Muscle layer of colon (tissue), 2 donors: ENCODE measurements around the gene PARD3B.

ENCODE experiments used
- H3K27ac ChIP-seq: one replicate; pipeline ENCODE4 v1.7.0; 2013; ENCODE audit warnings: low read depth, mild to moderate bottlenecking, low read length, moderate library complexity
- H3K27me3 ChIP-seq, 2 donors: one replicate each; pipeline ENCODE4 v1.7.0; 2013; ENCODE audit warnings: low read length in 2 of 2, mild to moderate bottlenecking in 2 of 2; ENCODE audit not compliant: insufficient read depth in 2 of 2, control insufficient read depth in 1 of 2
- H3K36me3 ChIP-seq: one replicate; pipeline ENCODE4 v1.7.0; 2013; ENCODE audit warnings: mild to moderate bottlenecking, low read length; ENCODE audit not compliant: insufficient read depth
- H3K4me1 ChIP-seq: one replicate; pipeline ENCODE4 v1.7.0; 2013; ENCODE audit warnings: mild to moderate bottlenecking, low read length; ENCODE audit not compliant: insufficient read depth
- H3K4me3 ChIP-seq, 2 donors: one replicate each; pipeline ENCODE4 v1.7.0; 2013; ENCODE audit warnings: low read length in 2 of 2, low read depth in 1 of 2, mild to moderate bottlenecking in 1 of 2, moderate library complexity in 1 of 2
- H3K9ac ChIP-seq: one replicate; pipeline ENCODE4 v1.7.0; 2013; ENCODE audit warnings: low read length
- H3K9me3 ChIP-seq: one replicate; pipeline ENCODE4 v1.7.0; 2013; ENCODE audit warnings: mild to moderate bottlenecking, low read length
- donor health status: abdominal sarcoma.
- donor health status: Adenocarcinoma of cecum.

The PARD3B gene

DNA sequence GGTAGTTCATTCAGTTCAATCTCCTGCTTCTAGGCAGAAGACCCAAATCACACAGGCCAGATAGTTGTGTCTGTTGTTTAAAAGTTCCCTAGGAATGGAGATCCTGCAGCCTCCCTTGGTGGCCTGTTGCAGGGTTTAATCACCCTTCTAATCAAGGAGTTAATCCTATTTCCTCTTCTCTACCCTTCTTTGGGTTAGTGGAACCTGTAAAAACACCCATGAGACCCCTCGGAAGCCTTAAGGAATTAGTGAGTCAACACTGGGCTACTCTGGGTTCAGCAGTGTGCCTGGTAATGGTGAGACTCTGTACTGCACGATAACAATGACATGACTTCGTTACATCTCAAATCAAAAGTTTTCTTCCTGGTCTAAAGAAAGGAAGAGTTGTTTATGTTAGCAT lies 919.4 kb downstream of the PARD3B start:
- H3K27me3 ChIP-seq: no peaks in the 10 kb centered on the region
- no peaks in the 10 kb centered on the region for H3K36me3 ChIP-seq
- H3K4me1 ChIP-seq: no peaks in the 10 kb centered on the region
- H3K9ac ChIP-seq: no peak overlapping the region
- no peak overlapping the region for H3K27ac ChIP-seq
- H3K9me3 ChIP-seq: no peaks in the 10 kb centered on the region
- no peak overlapping the region for H3K4me3 ChIP-seq

DNA sequence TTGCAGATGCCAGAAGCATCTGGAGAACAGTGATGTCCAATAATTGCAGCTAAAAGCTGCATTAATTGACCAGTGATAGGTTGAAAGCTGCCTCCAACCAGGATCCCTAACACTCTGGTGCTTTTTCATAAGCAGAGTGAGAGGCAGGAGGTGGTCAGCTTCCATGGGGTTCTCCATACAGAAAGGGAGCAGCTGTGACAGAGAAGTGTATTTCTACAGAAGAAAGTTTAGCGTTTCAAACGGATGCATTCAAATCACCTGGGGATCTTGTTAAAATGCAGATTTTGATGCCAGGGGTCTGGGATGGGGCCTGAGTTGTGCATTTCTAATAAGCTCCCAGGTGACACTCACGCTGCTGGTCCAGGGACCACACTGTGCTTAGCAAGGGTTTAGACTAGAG lies 920.5 kb downstream of the PARD3B start:
- H3K9ac ChIP-seq: no peak overlapping the region
- no peak overlapping the region for H3K4me3 ChIP-seq
- no peaks in the 10 kb centered on the region for H3K4me1 ChIP-seq
- H3K36me3 ChIP-seq: no peaks in the 10 kb centered on the region
- no peaks in the 10 kb centered on the region for H3K9me3 ChIP-seq
- H3K27ac ChIP-seq: no peak overlapping the region
- H3K27me3 ChIP-seq: no peaks in the 10 kb centered on the region

DNA sequence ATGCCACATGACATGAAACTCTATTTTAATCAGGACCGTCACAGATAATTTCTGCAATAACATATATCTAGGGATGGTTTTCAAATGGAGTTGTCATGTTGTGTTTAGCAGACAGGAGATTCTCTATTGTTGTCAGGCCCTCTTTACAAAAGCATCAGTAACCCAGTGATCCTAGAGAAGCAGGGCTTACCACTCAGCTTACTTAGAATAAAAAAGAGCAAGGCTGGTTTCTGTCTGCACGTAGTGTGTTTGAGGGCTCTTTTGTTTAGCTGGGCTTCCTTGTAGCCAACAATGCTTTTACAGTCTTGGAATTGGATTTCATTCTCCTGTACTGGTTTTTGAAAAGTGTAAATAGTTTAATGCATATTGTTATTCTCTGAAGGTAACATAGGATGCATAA lies 926.5 kb downstream of the PARD3B start:
- H3K27ac ChIP-seq: no peak overlapping the region
- H3K4me1 ChIP-seq: no peaks in the 10 kb centered on the region
- H3K4me3 ChIP-seq: no peak overlapping the region
- H3K9me3 ChIP-seq: no peaks in the 10 kb centered on the region
- H3K9ac ChIP-seq: no peak overlapping the region
- H3K27me3 ChIP-seq: no peaks in the 10 kb centered on the region
- no peaks in the 10 kb centered on the region for H3K36me3 ChIP-seq

DNA sequence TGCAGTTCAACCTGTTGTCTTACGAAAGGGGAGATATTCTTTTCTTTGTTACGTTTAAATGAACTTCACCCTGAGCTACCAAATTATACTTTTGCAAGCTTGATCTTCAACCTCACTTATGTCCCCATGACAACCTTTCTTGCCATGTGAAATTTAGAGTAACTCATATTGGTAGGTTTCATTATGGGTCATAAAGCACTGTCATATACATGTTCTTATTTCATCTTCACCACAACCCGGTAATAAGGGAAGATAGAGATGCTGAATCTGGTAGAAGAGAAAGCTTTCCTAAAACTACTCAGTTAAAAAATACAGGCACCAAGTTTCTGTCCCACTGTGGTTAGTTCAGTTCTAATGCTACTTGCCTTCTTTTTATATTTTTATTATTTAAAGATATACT lies 928.5 kb downstream of the PARD3B start:
- Histone ChIP-seq H3K4me3 (no peak overlapping the region), H3K27me3 (no peaks in the 10 kb centered on the region), H3K4me1 (peaks cover 5% of the 10 kb centered on the region), H3K9me3 (no peaks in the 10 kb centered on the region), H3K36me3 (no peaks in the 10 kb centered on the region), H3K9ac (no peak overlapping the region), H3K27ac (no peak overlapping the region)

DNA sequence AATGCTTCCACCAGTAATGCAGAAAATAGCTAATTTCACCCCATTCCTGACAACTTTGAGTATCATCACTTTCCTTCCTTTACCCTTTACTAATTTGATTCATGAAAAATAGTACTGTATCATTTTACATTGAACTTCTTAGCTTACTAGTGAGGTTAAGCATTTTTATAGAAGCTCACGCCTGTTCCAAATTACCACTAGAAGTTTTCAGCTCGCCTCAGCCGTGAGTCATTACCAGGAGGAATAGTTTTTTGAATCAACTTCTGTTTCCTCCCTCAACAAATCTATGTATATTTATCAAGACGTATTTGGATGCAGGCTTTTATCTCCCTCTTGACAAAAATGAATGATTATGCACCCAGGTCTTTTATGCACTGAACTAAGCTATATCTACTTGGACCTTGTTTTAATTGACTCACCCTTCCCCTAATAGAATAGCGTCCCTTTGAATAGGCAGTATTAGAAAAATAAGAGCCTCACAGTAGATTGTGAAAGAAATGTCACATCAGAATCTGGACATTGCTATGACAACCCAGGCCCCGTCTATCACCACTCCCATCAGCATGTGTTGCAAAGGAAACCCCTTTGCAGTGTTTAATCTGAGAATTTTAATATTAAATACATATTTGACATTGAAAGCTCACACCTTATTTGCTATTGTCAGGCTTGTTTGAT lies 929.6 kb downstream of the PARD3B start:
- H3K9ac ChIP-seq: no peak overlapping the region
- no peak overlapping the region for H3K4me3 ChIP-seq
- peaks cover 5% of the 10 kb centered on the region for H3K4me1 ChIP-seq
- no peaks in the 10 kb centered on the region for H3K9me3 ChIP-seq
- no peaks in the 10 kb centered on the region for H3K27me3 ChIP-seq
- no peaks in the 10 kb centered on the region for H3K36me3 ChIP-seq
- H3K27ac ChIP-seq: no peak overlapping the region

DNA sequence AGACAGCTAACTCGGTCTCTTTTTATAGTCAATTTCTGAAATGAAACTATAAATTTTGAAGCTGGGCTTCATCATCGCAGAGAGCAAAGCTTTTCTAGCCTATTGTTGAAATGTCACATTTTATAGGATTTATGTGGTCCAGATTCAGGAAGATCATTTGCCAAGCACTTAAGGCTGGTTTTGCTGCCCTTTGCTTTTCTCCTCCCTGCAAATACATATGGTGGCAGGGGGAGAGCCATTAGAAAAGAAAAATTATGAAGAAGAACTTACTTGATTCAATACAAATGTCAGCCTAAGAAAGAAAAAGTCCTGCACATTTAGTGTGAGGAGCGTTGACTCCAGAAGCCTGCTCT lies 930.1 kb downstream of the PARD3B start:
- H3K9me3 ChIP-seq: no peaks in the 10 kb centered on the region
- no peak overlapping the region for H3K4me3 ChIP-seq
- no peaks in the 10 kb centered on the region for H3K36me3 ChIP-seq
- no peaks in the 10 kb centered on the region for H3K27me3 ChIP-seq
- no peak overlapping the region for H3K27ac ChIP-seq
- H3K4me1 ChIP-seq: peaks cover 5% of the 10 kb centered on the region
- no peak overlapping the region for H3K9ac ChIP-seq

DNA sequence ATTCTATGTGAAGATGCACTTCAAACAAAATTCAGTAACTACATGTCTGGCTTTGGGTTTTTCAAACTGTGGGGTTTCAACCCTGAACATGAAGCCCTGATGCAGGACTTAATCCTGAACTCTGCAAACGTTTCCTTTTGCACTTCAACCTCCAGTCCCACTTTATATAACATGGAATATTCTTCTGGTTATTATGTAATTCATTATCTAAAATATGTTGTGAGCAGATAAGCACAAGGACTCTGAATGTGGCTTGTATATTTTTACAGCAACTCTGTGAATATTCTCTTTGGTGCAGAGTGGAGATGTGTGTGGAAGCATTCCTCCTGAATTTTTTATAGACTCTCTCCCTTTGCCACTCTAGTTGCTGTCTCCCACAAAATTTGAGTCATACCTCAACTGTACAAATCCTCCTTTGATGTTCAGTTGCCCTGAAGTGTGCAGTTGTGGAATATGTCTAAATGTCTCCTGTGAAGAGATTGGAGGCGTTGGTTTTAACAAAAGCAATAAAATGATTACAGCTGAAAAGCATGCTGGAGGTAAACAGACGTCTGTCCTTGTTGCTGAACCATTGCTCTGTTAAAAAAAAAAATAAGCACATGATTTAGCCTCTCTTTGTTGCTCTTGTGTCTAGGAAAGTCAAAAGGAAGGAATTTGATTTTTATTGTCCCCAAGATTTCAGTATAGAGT lies 931.9 kb downstream of the PARD3B start:
- Histone ChIP-seq H3K36me3 (no peaks in the 10 kb centered on the region), H3K9ac (no peak overlapping the region), H3K9me3 (no peaks in the 10 kb centered on the region), H3K27ac (no peak overlapping the region), H3K27me3 (no peaks in the 10 kb centered on the region), H3K4me3 (no peak overlapping the region), H3K4me1 (peaks cover 5% of the 10 kb centered on the region)

DNA sequence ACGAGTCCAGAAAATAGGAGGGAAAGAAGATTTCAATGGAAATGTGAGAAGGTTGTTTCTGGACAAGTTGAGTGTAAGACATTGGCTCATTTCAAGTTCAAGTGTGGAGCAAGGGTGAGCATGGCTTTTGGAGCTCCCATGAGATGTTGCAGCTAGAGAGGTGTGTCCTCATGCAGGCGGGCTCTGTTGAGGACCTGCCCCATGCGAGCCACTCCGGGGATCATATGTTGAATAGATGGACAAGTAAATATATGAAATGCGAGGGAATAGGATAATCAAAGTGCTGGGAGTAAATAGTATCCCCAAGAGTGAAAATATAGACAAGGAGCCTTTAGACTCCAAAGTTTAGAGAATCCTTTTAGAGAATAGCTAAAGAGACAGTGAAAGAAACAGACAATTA lies 936.6 kb downstream of the PARD3B start:
- no peaks in the 10 kb centered on the region for H3K27me3 ChIP-seq
- peaks cover 5% of the 10 kb centered on the region for H3K4me1 ChIP-seq
- no peaks in the 10 kb centered on the region for H3K9me3 ChIP-seq
- H3K9ac ChIP-seq: no peak overlapping the region
- H3K4me3 ChIP-seq: no peak overlapping the region
- H3K27ac ChIP-seq: no peak overlapping the region
- no peaks in the 10 kb centered on the region for H3K36me3 ChIP-seq

DNA sequence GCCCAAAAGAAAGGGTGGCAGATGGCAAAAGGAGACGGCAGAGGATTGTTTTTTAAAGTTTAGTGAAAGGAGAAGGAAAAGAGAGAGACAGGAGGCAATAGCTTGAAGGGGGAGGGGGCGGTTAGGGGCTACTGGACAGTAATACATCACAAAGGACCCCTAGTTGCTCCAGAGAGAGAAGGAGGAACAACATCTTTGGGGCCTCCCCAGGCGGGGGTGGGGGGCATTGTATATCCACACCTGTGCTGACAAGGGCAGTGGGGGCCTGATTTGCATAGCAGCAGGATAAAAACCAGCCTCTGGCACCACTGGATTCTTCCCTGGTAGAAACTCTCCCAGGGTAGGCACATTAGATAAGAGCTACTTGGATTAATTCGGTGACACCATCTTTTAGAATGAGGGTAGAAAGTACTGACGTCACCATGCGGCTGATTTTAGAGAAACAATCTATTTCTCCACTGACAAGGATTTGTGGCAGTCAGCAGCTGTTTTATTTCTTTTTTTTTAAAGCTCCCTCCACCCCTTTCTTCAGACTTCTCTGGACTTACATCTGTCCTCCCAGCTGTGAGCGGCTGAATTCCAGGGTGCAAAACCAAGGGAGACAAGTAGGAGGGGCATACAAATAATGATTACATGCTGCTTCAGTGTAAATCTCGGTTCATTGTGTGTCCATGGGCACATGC lies 937.3 kb downstream of the PARD3B start:
- Histone ChIP-seq H3K9me3 (no peaks in the 10 kb centered on the region), H3K4me1 (peaks cover under 1% of the 10 kb centered on the region), H3K27ac (no peak overlapping the region), H3K36me3 (no peaks in the 10 kb centered on the region), H3K4me3 (no peak overlapping the region), H3K9ac (no peak overlapping the region), H3K27me3 (no peaks in the 10 kb centered on the region)

DNA sequence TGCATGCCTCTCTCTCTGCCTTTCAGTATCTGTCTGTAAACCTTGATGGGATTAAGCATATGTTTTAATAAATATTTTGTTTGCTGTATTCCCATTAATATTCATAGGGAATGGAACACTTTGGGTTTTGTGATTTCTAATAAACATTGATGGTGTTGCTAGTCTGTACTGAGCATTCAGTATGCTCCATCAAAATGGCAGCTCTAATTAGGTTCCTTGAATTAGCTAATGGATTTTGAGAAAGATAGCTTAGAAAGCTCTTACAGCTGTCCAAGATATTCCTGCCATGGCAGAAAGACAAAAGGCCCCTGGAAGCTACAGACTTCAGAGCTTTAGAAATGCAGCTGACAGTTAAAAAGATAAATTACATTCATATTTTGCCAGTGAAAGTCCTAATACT lies 937.8 kb downstream of the PARD3B start:
- Histone ChIP-seq H3K4me1 (no peaks in the 10 kb centered on the region), H3K27ac (no peak overlapping the region), H3K36me3 (no peaks in the 10 kb centered on the region), H3K9me3 (no peaks in the 10 kb centered on the region), H3K4me3 (no peak overlapping the region), H3K9ac (no peak overlapping the region), H3K27me3 (no peaks in the 10 kb centered on the region)

DNA sequence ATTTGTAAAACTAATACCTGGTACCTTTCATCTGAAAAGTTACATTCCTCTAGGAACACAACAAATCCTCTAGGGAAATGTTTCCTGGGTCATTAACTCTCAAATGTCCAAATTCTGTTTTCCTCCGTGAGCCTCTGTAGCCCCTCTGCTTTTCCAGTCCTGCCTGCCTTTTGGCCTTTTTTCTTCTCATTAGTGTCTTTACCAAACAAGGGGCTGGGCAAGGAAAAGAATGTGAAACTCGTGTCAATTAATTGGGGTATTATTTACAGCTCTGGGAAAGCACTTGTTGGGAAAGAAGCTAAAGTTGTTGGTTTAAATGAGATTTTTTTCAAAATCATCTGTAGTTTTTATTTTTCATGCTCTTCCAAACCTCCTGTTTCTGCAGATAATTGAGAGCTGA lies 938.9 kb downstream of the PARD3B start:
- Histone ChIP-seq H3K9ac (no peak overlapping the region), H3K9me3 (no peaks in the 10 kb centered on the region)

DNA sequence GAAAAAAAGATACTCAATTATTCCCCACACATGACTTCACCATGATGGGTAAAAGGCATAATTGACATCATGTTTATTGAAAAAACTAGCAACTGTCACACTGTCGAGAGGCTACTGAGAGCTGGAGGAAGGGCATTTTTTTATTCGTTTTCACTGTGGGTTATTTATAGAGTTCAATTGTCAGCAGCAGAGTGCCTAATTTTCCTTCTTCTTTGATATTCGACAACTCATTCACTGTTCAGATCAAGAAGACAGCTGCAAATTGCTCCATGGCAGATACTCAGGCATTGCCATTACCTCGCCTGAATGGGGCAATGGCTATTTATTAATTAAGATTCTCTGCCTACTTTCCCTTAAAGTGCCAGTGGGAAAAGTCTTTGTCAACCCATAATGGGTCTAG lies 939.5 kb downstream of the PARD3B start:
- no peaks in the 10 kb centered on the region for H3K9me3 ChIP-seq
- H3K27me3 ChIP-seq: no peaks in the 10 kb centered on the region
- no peak overlapping the region for H3K27ac ChIP-seq
- no peak overlapping the region for H3K9ac ChIP-seq
- no peaks in the 10 kb centered on the region for H3K4me1 ChIP-seq
- no peaks in the 10 kb centered on the region for H3K36me3 ChIP-seq
- H3K4me3 ChIP-seq: no peak overlapping the region

More for the DNA sequence above, 938.9 kb downstream of the PARD3B start:
- no peak overlapping the region for H3K4me3 ChIP-seq
- H3K27ac ChIP-seq: no peak overlapping the region
- H3K36me3 ChIP-seq: no peaks in the 10 kb centered on the region
- no peaks in the 10 kb centered on the region for H3K27me3 ChIP-seq
- H3K4me1 ChIP-seq: no peaks in the 10 kb centered on the region
